HepG2 (cell line): ENCODE results near the gene RSPRY1. TPM values are rescaled to one million over a fixed set of nuclear protein-coding genes. Genes with fewer than 3 reads are reported as not detected.

Experiments
- ATAC-seq: fragments of 200-7000 bp; cut with Tn5 transposase; 3 replicates; pipeline ENCODE4 v1.9.1; 2020; ENCODE audit warnings: mild to moderate bottlenecking, moderate library complexity
- BruUV-seq: library from RNA; stranded (reverse); fragments of 400-500 nt; replicated peaks from 2 replicates; lab custom pipeline; 2021; lab: Mats Ljungman, UMichigan
- CTCF ChIA-PET: fragments of 300-600 bp; formaldehyde crosslinking; extraction: SDS; loops from one replicate; lab custom pipeline; 2021; ENCODE audit warnings: low total read pairs, inconsistent platforms, low intra/inter-chr PET ratio; lab: Yijun Ruan, JAX
- POLR2A ChIA-PET: fragments of 350-600 bp; sonication (Branson Sonifier 250); formaldehyde crosslinking; loops from one replicate; lab custom pipeline; 2020; ENCODE audit warnings: antibody characterized with exemption, inconsistent platforms; lab: Yijun Ruan, JAX
- DNase-seq: peaks from one replicate; pipeline ENCODE4 v3.0.0-alpha.2; 2015; ENCODE audit warnings: low spot score
- FAIRE-seq: peaks from 3 replicates; lab custom pipeline; 2011; peaks lifted over from hg19 to GRCh38; lab: Jason Lieb, UNC
- H2AFZ ChIP-seq: one replicate; pipeline ENCODE4 v1.6.1; 2011; ENCODE audit warnings: low read length, inconsistent platforms
- H3K27ac ChIP-seq: fragments of 300-600 bp; 3 replicates; pipeline ENCODE4 v1.8.0; 2011; ENCODE audit warnings: mixed run types, mild to moderate bottlenecking, mixed read lengths, low read length, inconsistent platforms; ENCODE audit not compliant: insufficient read depth; ENCODE audit errors: extremely low read length
- H3K27me3 ChIP-seq, 2 experiments: fragments of 200-600 bp in 1 of 2; 2 replicates in 1 of 2; 3 replicates in 1 of 2; pipeline versions ENCODE4 v1.6.0 to v1.8.0; 2011; ENCODE audit warnings: low read length in 2 of 2, mild to moderate bottlenecking in 2 of 2, moderate library complexity in 2 of 2, inconsistent platforms in 1 of 2; ENCODE audit not compliant: insufficient read depth in 2 of 2, control insufficient read depth in 1 of 2
- H3K36me3 ChIP-seq, 2 experiments: fragments of 200-600 bp in 1 of 2; replicated peaks in 1 of 2; 2 replicates in 1 of 2; 3 replicates in 1 of 2; pipeline versions ENCODE4 v1.5.1 to v1.8.0; 2011; ENCODE audit warnings: low read length in 2 of 2, inconsistent platforms in 1 of 2; ENCODE audit not compliant: insufficient read depth in 2 of 2, control insufficient read depth in 1 of 2
- H3K4me1 ChIP-seq: 2 replicates; pipeline ENCODE4 v1.5.1; 2012; ENCODE audit warnings: low read length, inconsistent platforms; ENCODE audit not compliant: insufficient read depth
- H3K4me2 ChIP-seq: 2 replicates; pipeline ENCODE4 v1.6.0; 2011; ENCODE audit warnings: low read depth, low read length, inconsistent platforms
- H3K4me3 ChIP-seq, 3 experiments: fragments of 200-600 bp in 1 of 3; sonication (generic), shearing (Covaris generic) in 1 of 3; replicated peaks in 1 of 3; 2 replicates each; pipeline ENCODE4 v1.5.1; 2011 to 2016; ENCODE audit warnings: low read length in 3 of 3, inconsistent platforms in 2 of 3, low read depth in 2 of 3, mild to moderate bottlenecking in 2 of 3, control low read depth in 1 of 3, mixed read lengths in 1 of 3; ENCODE audit not compliant: insufficient read depth in 1 of 3
- H3K79me2 ChIP-seq: one replicate; pipeline ENCODE4 v1.6.1; 2011; ENCODE audit warnings: low read length, inconsistent platforms; ENCODE audit not compliant: insufficient read depth
- H3K9ac ChIP-seq: 2 replicates; pipeline ENCODE4 v1.6.0; 2011; ENCODE audit warnings: mild to moderate bottlenecking, low read depth, low read length, inconsistent platforms; ENCODE audit not compliant: insufficient read depth
- H3K9me3 ChIP-seq: 2 replicates; pipeline ENCODE4 v1.5.1; 2012; ENCODE audit warnings: mild to moderate bottlenecking, low read length
- H4K20me1 ChIP-seq: 2 replicates; pipeline ENCODE4 v1.6.0; 2011; ENCODE audit warnings: inconsistent platforms, mild to moderate bottlenecking, low read length, moderate library complexity; ENCODE audit not compliant: insufficient read depth
- CHD2 ChIP-seq: IDR thresholded peaks from 2 replicates; pipeline ENCODE4 v1.6.1; 2011; ENCODE audit warnings: low read depth, low read length, improper control_type of control experiment
- HMGA1 ChIP-seq: sonication (generic); formaldehyde crosslinking; conservative IDR thresholded peaks from 2 replicates; pipeline ENCODE4 v1.4.0; 2020; ENCODE audit warnings: missing genetic modification reagents
- MLXIP ChIP-seq: sonication (generic); formaldehyde crosslinking; IDR thresholded peaks from 2 replicates; pipeline ENCODE4 v1.9.0; 2021; ENCODE audit warnings: missing genetic modification reagents, borderline replicate concordance
- NKX3-1 ChIP-seq: sonication (generic); formaldehyde crosslinking; IDR thresholded peaks from 2 replicates; pipeline ENCODE4 v1.5.0; 2020; ENCODE audit warnings: missing genetic modification reagents
- NR2F2 ChIP-seq: IDR thresholded peaks from 2 replicates; pipeline ENCODE4 v1.6.1; 2012; ENCODE audit warnings: low read depth, inconsistent platforms, borderline replicate concordance
- PAWR ChIP-seq: sonication (generic); formaldehyde crosslinking; IDR thresholded peaks from 2 replicates; pipeline ENCODE4 v1.4.0; 2020; ENCODE audit warnings: missing genetic modification reagents, mild to moderate bottlenecking, borderline replicate concordance
- RFX5 ChIP-seq: IDR thresholded peaks from 2 replicates; pipeline ENCODE4 v1.6.1; 2011; ENCODE audit warnings: low read depth, low read length, improper control_type of control experiment
- SNAPC2 ChIP-seq: sonication (generic); formaldehyde crosslinking; IDR thresholded peaks from 2 replicates; pipeline ENCODE4 v1.8.1; 2022; ENCODE audit warnings: mild to moderate bottlenecking, missing genetic modification reagents
- SNRNP70 ChIP-seq: fragments of 200-400 bp; formaldehyde crosslinking; IDR thresholded peaks from 2 replicates; pipeline ENCODE4 v1.6.1; 2017; ENCODE audit warnings: mild to moderate bottlenecking, low read depth, low read length, moderate library complexity
- SP140L ChIP-seq: sonication (generic); formaldehyde crosslinking; IDR thresholded peaks from 2 replicates; pipeline ENCODE4 v1.4.0; 2020; ENCODE audit warnings: missing genetic modification reagents, borderline replicate concordance
- SP4 ChIP-seq: sonication (generic); formaldehyde crosslinking; IDR thresholded peaks from 2 replicates; pipeline ENCODE4 v1.8.1; 2023; ENCODE audit warnings: mild to moderate bottlenecking, missing genetic modification reagents
- ZNF441 ChIP-seq: sonication (generic); formaldehyde crosslinking; IDR thresholded peaks from 2 replicates; pipeline ENCODE4 v1.7.0; 2021; ENCODE audit warnings: missing genetic modification reagents, borderline replicate concordance
- ZNF614 ChIP-seq: IDR thresholded peaks from 2 replicates; pipeline ENCODE4 v1.6.1; 2018; ENCODE audit warnings: missing biosample characterization, missing genetic modification reagents, inconsistent platforms, borderline replicate concordance
- ZNF83 ChIP-seq: sonication (generic); formaldehyde crosslinking; IDR thresholded peaks from 2 replicates; pipeline ENCODE4 v1.4.0; 2020; ENCODE audit warnings: missing genetic modification reagents, mild to moderate bottlenecking, borderline replicate concordance
- WGBS: methylation state at CpG from one replicate; pipeline ENCODE4 v1.1.6; 2017; ENCODE audit warnings: low lambda C conversion rate; 5-methylcytosine and 5-hydroxymethylcytosine counted together
- in situ Hi-C: cut with HindIII; loops from 2 replicates; pipeline ENCODE4 v1.10.0; 2017; ENCODE audit warnings: low pct_unique_long_range_greater_than_20kb; ENCODE audit not compliant: extremely low pct_ligation_motif_present
- intact Hi-C: fragments of 100-400 bp; cut with micrococcal nuclease; formaldehyde crosslinking; loops from one replicate; pipeline ENCODE4 v1.10.0; 2022; ENCODE audit not compliant: unreplicated experiment
- polyA plus RNA-seq, 8 experiments: library from polyadenylated mRNA; depleted of rRNA in 3 of 8; stranded (reverse) in 7 of 8; unstranded in 1 of 8; fragments of >200 nt; fragmentation: Illumina TruSeq in 4 of 8; extraction: Trizol in 4 of 8; gene quantifications; 2 replicates each; pipeline versions ENCODE4 v1.2.1 to v1.2.3, GENCODE V29; 2011 to 2016; ENCODE audit warnings: low read depth in 4 of 8, missing spikeins in 1 of 8, mixed read lengths in 1 of 8; ENCODE audit not compliant: insufficient read depth in 1 of 8
- total RNA-seq, 5 experiments: library from RNA; depleted of rRNA; stranded (reverse); fragments of >200 nt; fragmentation: Illumina TruSeq; extraction: Trizol; gene quantifications; 2 replicates each; pipeline ENCODE4 v1.2.3, GENCODE V29; 2016; ENCODE audit warnings: low read depth in 1 of 5
- TF ChIP-seq, protein P1 (sequence below): sonication (generic); formaldehyde crosslinking; IDR thresholded peaks from 2 replicates; pipeline ENCODE4 v1.5.0; 2020; ENCODE audit warnings: mild to moderate bottlenecking, missing genetic modification reagents, moderate library complexity

RSPRY1 gene
- total and polyA plus RNA-seq, 2 of the 13 experiments (the other 11 are each of a cell fraction or from before 2014, with no cell fraction given) = 53.4 to 61.0 TPM

DNA sequence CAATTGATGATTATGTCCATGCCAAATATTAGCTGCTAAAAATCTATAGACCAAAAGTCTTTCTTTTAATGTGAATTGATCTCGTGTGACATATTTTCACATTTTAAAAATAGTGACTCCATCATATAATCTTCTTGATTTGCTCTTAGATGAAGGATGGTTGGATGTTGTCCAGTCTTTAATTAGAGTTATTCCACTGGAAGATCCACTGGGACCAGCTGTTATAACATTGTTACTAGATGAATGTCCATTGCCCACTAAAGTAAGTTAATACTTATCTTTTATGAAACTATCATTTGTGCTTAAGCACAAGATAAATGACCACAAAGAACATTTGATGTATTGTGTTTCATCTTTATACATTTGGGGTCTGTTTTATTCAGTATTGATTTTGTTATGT, 22.8 kb downstream of the RSPRY1 start:
- no peak overlapping the region for H3K4me3 ChIP-seq
- in situ Hi-C loops (no loop called here), intact Hi-C loops (no loop called here)
- no peak overlapping the region for H3K27ac ChIP-seq
- H3K9me3 ChIP-seq = no peaks in the 10 kb centered on the region
- peaks cover 3% of the 10 kb centered on the region for H3K79me2 ChIP-seq
- CTCF ChIA-PET = no interaction called here
- H3K9ac ChIP-seq = no peak overlapping the region
- H3K27me3 ChIP-seq = no peaks in the 10 kb centered on the region
- ATAC-seq (no peak), FAIRE-seq (no peak), DNase-seq (no peak)
- no peaks in the 10 kb centered on the region for H3K4me1 ChIP-seq
- POLR2A ChIA-PET = no interaction called here
- no peaks in the 10 kb centered on the region for H4K20me1 ChIP-seq
- H2AFZ ChIP-seq = no peak overlapping the region
- BruUV-seq = no TSS peak
- no peak overlapping the region for H3K4me2 ChIP-seq
- H3K36me3 ChIP-seq = peaks cover 39 to 84% of the 10 kb centered on the region in 2 experiments
- WGBS = 98% methylated on average over 1 of the region's 1 CpG
- TF ChIP-seq SNRNP70 (no peak), SNAPC2 (CRISPR knock-in tag) (no peak), SP140L (CRISPR knock-in tag) (no peak), NKX3-1 (CRISPR knock-in tag) (no peak), PAWR (CRISPR knock-in tag) (no peak), MLXIP (no peak), ZNF83 (CRISPR knock-in tag) (no peak), HMGA1 (CRISPR knock-in tag) (no peak), ZNF614 (CRISPR knock-in tag) (no peak), RFX5 (no peak), SP4 (CRISPR knock-in tag) (no peak), ZNF441 (no peak), CHD2 (no peak), NR2F2 (no peak)
- TF ChIP-seq, protein P1, sequence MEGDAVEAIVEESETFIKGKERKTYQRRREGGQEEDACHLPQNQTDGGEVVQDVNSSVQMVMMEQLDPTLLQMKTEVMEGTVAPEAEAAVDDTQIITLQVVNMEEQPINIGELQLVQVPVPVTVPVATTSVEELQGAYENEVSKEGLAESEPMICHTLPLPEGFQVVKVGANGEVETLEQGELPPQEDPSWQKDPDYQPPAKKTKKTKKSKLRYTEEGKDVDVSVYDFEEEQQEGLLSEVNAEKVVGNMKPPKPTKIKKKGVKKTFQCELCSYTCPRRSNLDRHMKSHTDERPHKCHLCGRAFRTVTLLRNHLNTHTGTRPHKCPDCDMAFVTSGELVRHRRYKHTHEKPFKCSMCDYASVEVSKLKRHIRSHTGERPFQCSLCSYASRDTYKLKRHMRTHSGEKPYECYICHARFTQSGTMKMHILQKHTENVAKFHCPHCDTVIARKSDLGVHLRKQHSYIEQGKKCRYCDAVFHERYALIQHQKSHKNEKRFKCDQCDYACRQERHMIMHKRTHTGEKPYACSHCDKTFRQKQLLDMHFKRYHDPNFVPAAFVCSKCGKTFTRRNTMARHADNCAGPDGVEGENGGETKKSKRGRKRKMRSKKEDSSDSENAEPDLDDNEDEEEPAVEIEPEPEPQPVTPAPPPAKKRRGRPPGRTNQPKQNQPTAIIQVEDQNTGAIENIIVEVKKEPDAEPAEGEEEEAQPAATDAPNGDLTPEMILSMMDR = no peak
